GM12878 (cell line): ENCODE data around the gene TOMM5.

Source experiments
- CTCF ChIP-seq, 3 experiments: IDR thresholded peaks in 2 of 3; conservative IDR thresholded peaks in 1 of 3; 2 replicates each; pipeline ENCODE4 v1.5.1; 2011; ENCODE audit warnings: low read depth in 3 of 3, low read length in 3 of 3, mild to moderate bottlenecking in 3 of 3, control low read depth in 2 of 3, moderate library complexity in 2 of 3, inconsistent platforms in 1 of 3, mixed read lengths in 1 of 3; ENCODE audit not compliant: control insufficient read depth in 2 of 3, insufficient read depth in 1 of 3; ENCODE audit errors: extremely low read depth in 1 of 3
- POLR2A ChIP-seq: IDR thresholded peaks from 2 replicates; pipeline ENCODE4 v1.6.1; 2011; ENCODE audit warnings: low read depth, mild to moderate bottlenecking, low read length
- SKIL ChIP-seq: fragments of 450-650 bp; IDR thresholded peaks from 2 replicates; pipeline ENCODE4 v1.6.1; 2017; ENCODE audit warnings: mild to moderate bottlenecking, low read depth, inconsistent platforms; ENCODE audit not compliant: poor library complexity, severe bottlenecking
- SP1 ChIP-seq: IDR thresholded peaks from one replicate; pipeline ENCODE4 v1.6.1; 2011; ENCODE audit warnings: low read depth, low read length

- TF ChIP-seq SKIL (no peak), POLR2A (no peak), SP1 (no peak), CTCF (IDR thresholded peaks at IDR 0.05 in 2 of 3, conservative IDR thresholded peaks at IDR 0.05 in 1 of 3; ENCODE audit: control insufficient read depth in 2 of 3, extremely low read depth in 1 of 3, insufficient read depth in 1 of 3, low read depth in 3 of 3, low read length in 3 of 3) (no peak)
Observed at GRCh38 chr9:37619806-37620205, 27.4 kb upstream of the TOMM5 start.
